Stomach (tissue), 9 donors: Measurements from ENCODE around the gene DNASE2. TPM values are rescaled to one million over a fixed set of nuclear protein-coding genes. Genes with fewer than 3 reads are reported as not detected.

Experiments used
- DNase-seq, 2 donors: peaks; one replicate each; pipeline versions ENCODE4 v3.0.0 to v3.0.0-alpha.2; 2013 to 2019
- H3K27ac ChIP-seq, 5 donors: fragments of 200-600 bp in 4 of 5; sonication (generic) in 4 of 5; one replicate each; pipeline ENCODE4 v1.5.1; 2013 to 2019; ENCODE audit warnings: mild to moderate bottlenecking in 1 of 5, moderate library complexity in 1 of 5
- H3K27me3 ChIP-seq, 3 donors: fragments of 200-600 bp; sonication (generic); one replicate each; pipeline ENCODE4 v1.5.1; 2017 to 2019; ENCODE audit warnings: mixed run types in 1 of 3
- H3K36me3 ChIP-seq, 4 donors: fragments of 200-600 bp; sonication (generic); 1 replicate in 3 of 4; 2 replicates in 1 of 4; pipeline ENCODE4 v1.5.1; 2016 to 2019
- H3K4me1 ChIP-seq, 4 donors: fragments of 200-600 bp; sonication (generic); one replicate each; pipeline ENCODE4 v1.5.1; 2016 to 2019
- H3K4me3 ChIP-seq, 4 donors: fragments of 200-600 bp; sonication (generic) in 3 of 4; one replicate each; pipeline ENCODE4 v1.5.1; 2016 to 2019; ENCODE audit warnings: mild to moderate bottlenecking in 1 of 4
- H3K9me3 ChIP-seq, 4 donors: fragments of 200-600 bp; sonication (generic); one replicate each; pipeline ENCODE4 v1.5.1; 2016 to 2019
- CTCF ChIP-seq, 7 experiments: fragments of 450-650 bp in 4 of 7; fragments of 200-600 bp in 3 of 7; sonication (generic) in 3 of 7; IDR thresholded peaks; one replicate each; pipeline ENCODE4 v1.5.1; 2016 to 2019; ENCODE audit warnings: antibody characterized with exemption in 7 of 7, control low read depth in 2 of 7, mild to moderate bottlenecking in 1 of 7
- EP300 ChIP-seq: sonication (generic); formaldehyde crosslinking; IDR thresholded peaks from one replicate; pipeline ENCODE4 v1.6.1; 2017; ENCODE audit warnings: antibody characterized with exemption
- POLR2A ChIP-seq, 4 donors: fragments of 450-650 bp; IDR thresholded peaks; one replicate each; pipeline ENCODE4 v1.6.1; 2016; ENCODE audit warnings: antibody characterized with exemption in 4 of 4, control low read depth in 2 of 4, mild to moderate bottlenecking in 1 of 4, moderate library complexity in 1 of 4
- POLR2AphosphoS5 ChIP-seq, 3 donors: sonication (generic); formaldehyde crosslinking; IDR thresholded peaks; one replicate each; pipeline ENCODE4 v1.6.1; 2016; ENCODE audit warnings: antibody characterized with exemption in 3 of 3
- WGBS, 5 donors: extraction: QIAGEN DNeasy Blood & Tissue Kit in 3 of 5; methylation state at CpG; one replicate each; pipeline versions ENCODE4 v1.1.5 to v1.1.7; 2013 to 2018; 5-methylcytosine and 5-hydroxymethylcytosine counted together
- intact Hi-C: fragments of 100-400 bp; cut with DNase I; formaldehyde crosslinking; loops from one replicate; pipeline ENCODE4 v1.15.1; 2023; ENCODE audit warnings: low total_unique reads
- polyA plus RNA-seq, 3 donors: library from polyadenylated mRNA; stranded (reverse); fragments of 200-250 nt; gene quantifications; one replicate each; pipeline ENCODE4 v1.2.3, GENCODE V29; 2013
- total RNA-seq, 5 donors: library from RNA; depleted of rRNA; stranded (reverse); fragments of >200 nt; gene quantifications; one replicate each; pipeline versions ENCODE4 v1.1.0 to v1.2.3, GENCODE V29; 2014 to 2016
- donor health status: healthy with polysubstance abuse.
- donor health status: Bipolar disorder and iron deficiency.
- donor health status: healthy.

The DNASE2 gene
- total and polyA plus RNA-seq, 8 donors = 9.0 to 53.1 (median 25.6) TPM

GRCh38 chr19:12840091-12841079, 40.9 kb downstream of the DNASE2 start:
- DNase-seq = peak; percentile 71 to 84
- intact Hi-C loops = no loop called here
- Histone ChIP-seq H3K27ac (no peak overlapping the region), H3K4me1 (peaks cover 20 to 38% (median 32%) of the 10 kb centered on the region in 4 donors), H3K9me3 (no peaks in the 10 kb centered on the region), H3K27me3 (peaks cover 24 to 100% (median 79%) of the 10 kb centered on the region in 3 donors), H3K4me3 (peak overlapping the region; percentile 4 to 31 (median 26)), H3K36me3 (no peaks in the 10 kb centered on the region)
- 11 to 24% (median 22%) methylated on average over 31 to 43 of the region's 43 CpGs for WGBS, 5 donors
- TF ChIP-seq EP300 = no peak
- no peak for TF ChIP-seq CTCF (IDR thresholded peaks at IDR 0.05)
- no peak for TF ChIP-seq POLR2A (IDR thresholded peaks at IDR 0.05)
- TF ChIP-seq POLR2AphosphoS5 (IDR thresholded peaks at IDR 0.05) = no peak

GRCh38 chr19:12838886-12839756, 42.1 kb downstream of the DNASE2 start:
- Histone ChIP-seq H3K27ac (no peak overlapping the region), H3K4me3 (peak overlapping the region; percentile 33 to 49 (median 37)), H3K27me3 (peaks cover 28 to 100% (median 91%) of the 10 kb centered on the region in 3 donors), H3K4me1 (peaks cover 22 to 50% (median 41%) of the 10 kb centered on the region in 4 donors), H3K9me3 (no peaks in the 10 kb centered on the region), H3K36me3 (no peaks in the 10 kb centered on the region)
- 17 to 24% (median 20%) methylated on average over 13 to 21 of the region's 21 CpGs for WGBS, 5 donors
- DNase-seq = peak in 1 of 2 donors; percentile 41
- intact Hi-C loops = no loop called here
- TF ChIP-seq POLR2AphosphoS5 (IDR thresholded peaks at IDR 0.05) = no peak
- TF ChIP-seq POLR2A (IDR thresholded peaks at IDR 0.05) = no peak
- no peak for TF ChIP-seq EP300
- no peak for TF ChIP-seq CTCF (IDR thresholded peaks at IDR 0.05)

- intact Hi-C loops = no loop called here
These were observed 42.9 kb downstream of the DNASE2 start, which contains the start of gene MAST1 for GRCh38 chr19:12838182-12838885. Gene MAST1 (plus strand): TSS chr19:12838515. CDS start chr19:12838573, 58 bp downstream.

More at GRCh38 chr19:12838182-12838885, 42.9 kb downstream of the DNASE2 start, which contains the start of gene MAST1:
- TF ChIP-seq CTCF (IDR thresholded peaks at IDR 0.05) = peak in 1 of 7 experiments; percentile 68
- no peak for TF ChIP-seq EP300
- Histone ChIP-seq H3K4me3 (peak within 1 kb of the TSS; percentile 33 to 49 (median 37)), H3K4me1 (peaks cover 30 to 58% (median 49%) of the 10 kb centered on the region in 4 donors), H3K36me3 (no peaks in the 10 kb centered on the region), H3K27me3 (peaks cover 34 to 100% (median 95%) of the 10 kb centered on the region in 3 donors), H3K27ac (no peak within 1 kb of the TSS), H3K9me3 (no peaks in the 10 kb centered on the region)
- peak; percentile 50 to 83 for DNase-seq
- WGBS, 5 donors = 0 to 4% (median 1%) methylated on average over 20 to 68 of the region's 69 CpGs
